Activated CD8-positive, alpha-beta memory T cell treated with anti-CD3 and anti-CD28 coated beads, Interleukin-2, amount 50 U/mL, for 48 hours (primary cell): ENCODE results near the gene ATP5F1C.
"Not testable (repeated sequence)": the region's sequence is repeated elsewhere in the genome, so short reads cannot be mapped to it uniquely, and the experiment has no call there.

Experiments used
- DNase-seq: peaks from one replicate; pipeline ENCODE4 v3.0.0-alpha.2; 2020

The ATP5F1C gene

GRCh38 chr10:7787857-7788638 lies at the start of gene ATP5F1C, which contains the start of gene KIN:
Gene ATP5F1C, plus strand, starts transcription at chr10:7788177. Its CDS starts 31 bp downstream, at chr10:7788208.
Gene KIN, minus strand, starts transcription at chr10:7787993. Its CDS starts 60 bp downstream, at chr10:7787933.
- peak; percentile 96 for DNase-seq

- DNase-seq = no peak
Observed at GRCh38 chr10:7738536-7739407, 49.2 kb upstream of the ATP5F1C start.

- no peak for DNase-seq
Observed at GRCh38 chr10:7744307-7744706, 43.7 kb upstream of the ATP5F1C start.

- DNase-seq = not testable (repeated sequence)
Observed at GRCh38 chr10:7748637-7749036, 39.3 kb upstream of the ATP5F1C start.

- DNase-seq = no peak
Observed at GRCh38 chr10:7750222-7750621, 37.8 kb upstream of the ATP5F1C start.

GRCh38 chr10:7752251-7752650 lies 35.7 kb upstream of the ATP5F1C start:
- DNase-seq = no peak

GRCh38 chr10:7755103-7755502 lies 32.9 kb upstream of the ATP5F1C start:
- no peak for DNase-seq

GRCh38 chr10:7756360-7756992 lies 31.5 kb upstream of the ATP5F1C start:
- DNase-seq = no peak

GRCh38 chr10:7763929-7764328 lies 24.0 kb upstream of the ATP5F1C start:
- DNase-seq = no peak

GRCh38 chr10:7766241-7766640 lies 21.7 kb upstream of the ATP5F1C start:
- DNase-seq = no peak

GRCh38 chr10:7767209-7767608 lies 20.8 kb upstream of the ATP5F1C start:
- no peak for DNase-seq

- no peak for DNase-seq
Observed at GRCh38 chr10:7768417-7768816, 19.6 kb upstream of the ATP5F1C start.

- DNase-seq = no peak
Observed at GRCh38 chr10:7773845-7774801, 13.9 kb upstream of the ATP5F1C start.

GRCh38 chr10:7776777-7777176 lies 11.2 kb upstream of the ATP5F1C start:
- no peak for DNase-seq

GRCh38 chr10:7782194-7782593 lies 5.8 kb upstream of the ATP5F1C start:
- not testable (repeated sequence) for DNase-seq

- no peak for DNase-seq
Observed at GRCh38 chr10:7786430-7786829, 1.5 kb upstream of the ATP5F1C start.

GRCh38 chr10:7787150-7787856 lies 674 bp upstream of the ATP5F1C start:
- DNase-seq = no peak

- no peak for DNase-seq
Observed at GRCh38 chr10:7788639-7789286, 786 bp downstream of the ATP5F1C start.

- no peak for DNase-seq
Observed at GRCh38 chr10:7789390-7789789, 1.4 kb downstream of the ATP5F1C start.

- DNase-seq = no peak
Observed at GRCh38 chr10:7792541-7792940, 4.6 kb downstream of the ATP5F1C start.
